Measurements from ENCODE around the gene ZSCAN5B.

DNA sequence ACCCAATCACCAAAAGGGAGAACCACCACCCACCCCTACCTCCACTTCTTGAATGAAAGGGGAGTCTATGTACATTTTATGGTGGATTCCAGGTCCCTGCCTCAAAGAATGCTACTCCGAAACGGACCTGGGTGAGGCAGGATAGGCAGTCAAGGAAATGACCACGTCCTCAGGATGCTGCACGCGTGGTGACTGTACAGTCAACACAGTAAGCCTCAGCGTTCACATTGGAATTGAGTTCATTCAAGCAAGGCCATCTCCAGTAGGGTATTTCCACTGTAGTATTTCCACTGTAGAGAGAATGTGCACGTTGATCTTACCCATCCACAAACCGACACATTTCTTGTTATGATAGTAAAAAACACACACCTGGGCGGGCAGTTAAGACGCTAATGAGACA lies 21.4 kb upstream of the ZSCAN5B start:
- TF ChIP-seq CTCF (IDR thresholded peaks at IDR 0.05; ENCODE audit: low read length): no peak
- no peak for TF ChIP-seq EZH2 (optimal IDR thresholded peaks at IDR 0.05; ENCODE audit: low read depth, low read length)

All from MM.1S (cell line).